SU-DHL-6 (cell line): ENCODE data around the gene BPIFB3.

ENCODE experiments used
- EZH2phosphoT487 ChIP-seq: fragments of 200-600 bp; sonication (generic), shearing (Covaris generic); conservative IDR thresholded peaks from 2 replicates; pipeline ENCODE4 v1.6.1; 2018; ENCODE audit warnings: mild to moderate bottlenecking, antibody characterized with exemption, low read length, moderate library complexity, mixed read lengths
- TF ChIP-seq, protein P1 (sequence below): fragments of 200-600 bp; sonication (generic); IDR thresholded peaks from one replicate; pipeline ENCODE4 v1.5.1; 2017; ENCODE audit warnings: antibody characterized with exemption, mild to moderate bottlenecking, low read length, moderate library complexity; ENCODE audit not compliant: insufficient read depth, poor library complexity, severe bottlenecking

DNA sequence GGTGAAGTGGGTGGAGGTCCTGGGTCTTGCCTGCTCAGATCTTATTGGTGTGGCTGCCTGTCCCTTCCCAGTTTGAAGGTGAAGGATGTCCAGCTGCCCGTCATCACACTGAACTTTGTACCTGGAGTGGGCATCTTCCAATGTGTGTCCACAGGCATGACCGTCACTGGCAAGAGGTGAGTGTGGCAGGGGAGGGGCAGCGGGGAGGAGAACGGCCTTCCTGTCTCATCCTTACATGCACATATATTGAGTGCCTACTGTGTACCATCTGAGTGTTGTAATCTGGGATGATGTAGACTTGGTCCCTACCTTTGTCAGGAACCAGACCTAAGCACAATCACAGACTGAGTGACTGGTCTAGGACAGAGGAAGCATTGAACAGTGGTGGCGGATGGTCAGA lies 19.6 kb upstream of the BPIFB3 start:
- TF ChIP-seq, protein P1, sequence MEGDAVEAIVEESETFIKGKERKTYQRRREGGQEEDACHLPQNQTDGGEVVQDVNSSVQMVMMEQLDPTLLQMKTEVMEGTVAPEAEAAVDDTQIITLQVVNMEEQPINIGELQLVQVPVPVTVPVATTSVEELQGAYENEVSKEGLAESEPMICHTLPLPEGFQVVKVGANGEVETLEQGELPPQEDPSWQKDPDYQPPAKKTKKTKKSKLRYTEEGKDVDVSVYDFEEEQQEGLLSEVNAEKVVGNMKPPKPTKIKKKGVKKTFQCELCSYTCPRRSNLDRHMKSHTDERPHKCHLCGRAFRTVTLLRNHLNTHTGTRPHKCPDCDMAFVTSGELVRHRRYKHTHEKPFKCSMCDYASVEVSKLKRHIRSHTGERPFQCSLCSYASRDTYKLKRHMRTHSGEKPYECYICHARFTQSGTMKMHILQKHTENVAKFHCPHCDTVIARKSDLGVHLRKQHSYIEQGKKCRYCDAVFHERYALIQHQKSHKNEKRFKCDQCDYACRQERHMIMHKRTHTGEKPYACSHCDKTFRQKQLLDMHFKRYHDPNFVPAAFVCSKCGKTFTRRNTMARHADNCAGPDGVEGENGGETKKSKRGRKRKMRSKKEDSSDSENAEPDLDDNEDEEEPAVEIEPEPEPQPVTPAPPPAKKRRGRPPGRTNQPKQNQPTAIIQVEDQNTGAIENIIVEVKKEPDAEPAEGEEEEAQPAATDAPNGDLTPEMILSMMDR = no peak
- TF ChIP-seq EZH2phosphoT487 = no peak
